DND-41 (cell line): ENCODE results near the gene PTPRE.
A peak's percentile ranks its signal among the peaks of the same experiment; 100 is the strongest.

ENCODE experiments used
- ATAC-seq: fragments of 200-7000 bp; cut with Tn5 transposase; 3 replicates; pipeline ENCODE4 v1.9.1; 2021; ENCODE audit warnings: low read depth; ENCODE audit not compliant: insufficient read depth
- DNase-seq: peaks from one replicate; pipeline ENCODE4 v3.0.0-alpha.2; 2020
- H2AFZ ChIP-seq: 2 replicates; pipeline ENCODE4 v1.6.0; 2012; ENCODE audit warnings: low read depth, low read length
- H3K27ac ChIP-seq: 2 replicates; pipeline ENCODE4 v1.5.1; 2012; ENCODE audit warnings: low read length, inconsistent platforms
- H3K27me3 ChIP-seq: fragments of 200-600 bp; sonication (generic); 2 replicates; pipeline ENCODE4 v1.6.0; 2012; ENCODE audit warnings: low read length, mild to moderate bottlenecking, inconsistent platforms; ENCODE audit not compliant: insufficient read depth, poor library complexity
- H3K36me3 ChIP-seq: 2 replicates; pipeline ENCODE4 v1.5.1; 2012; ENCODE audit warnings: low read length, inconsistent platforms; ENCODE audit not compliant: insufficient read depth
- H3K4me1 ChIP-seq: 2 replicates; pipeline ENCODE4 v1.5.1; 2012; ENCODE audit warnings: mild to moderate bottlenecking, low read length; ENCODE audit not compliant: insufficient read depth
- H3K4me2 ChIP-seq: 2 replicates; pipeline ENCODE4 v1.6.0; 2012; ENCODE audit warnings: mild to moderate bottlenecking, moderate library complexity, low read length, inconsistent platforms; ENCODE audit not compliant: insufficient read depth
- H3K4me3 ChIP-seq, 2 experiments: fragments of 200-600 bp in 1 of 2; shearing (Covaris generic) in 1 of 2; 2 replicates each; pipeline ENCODE4 v1.5.1; 2012 to 2016; ENCODE audit warnings: inconsistent platforms in 2 of 2, low read length in 2 of 2, mild to moderate bottlenecking in 2 of 2, low read depth in 1 of 2, moderate library complexity in 1 of 2
- H3K79me2 ChIP-seq: 2 replicates; pipeline ENCODE4 v1.6.0; 2012; ENCODE audit warnings: low read length, inconsistent platforms; ENCODE audit not compliant: insufficient read depth
- H3K9ac ChIP-seq: 2 replicates; pipeline ENCODE4 v1.6.0; 2012; ENCODE audit warnings: low read depth, mild to moderate bottlenecking, inconsistent platforms, low read length, moderate library complexity
- H3K9me3 ChIP-seq: 2 replicates; pipeline ENCODE4 v1.5.1; 2012; ENCODE audit warnings: low read length, moderate library complexity, mild to moderate bottlenecking, inconsistent platforms; ENCODE audit not compliant: insufficient read depth, severe bottlenecking
- H4K20me1 ChIP-seq: 2 replicates; pipeline ENCODE4 v1.6.0; 2012; ENCODE audit warnings: low read length; ENCODE audit not compliant: insufficient read depth
- EZH2 ChIP-seq: IDR thresholded peaks from 3 replicates; pipeline ENCODE4 v1.6.1; 2012; ENCODE audit warnings: borderline replicate concordance, low read depth, mild to moderate bottlenecking, moderate library complexity, low read length, inconsistent platforms; ENCODE audit not compliant: severe bottlenecking
- TF ChIP-seq, protein P1 (sequence below): IDR thresholded peaks from 2 replicates; pipeline ENCODE4 v1.5.1; 2012; ENCODE audit warnings: borderline replicate concordance, low read length, moderate library complexity, mild to moderate bottlenecking; ENCODE audit not compliant: poor library complexity, severe bottlenecking; ENCODE audit errors: extremely low read depth

PTPRE gene

DNA sequence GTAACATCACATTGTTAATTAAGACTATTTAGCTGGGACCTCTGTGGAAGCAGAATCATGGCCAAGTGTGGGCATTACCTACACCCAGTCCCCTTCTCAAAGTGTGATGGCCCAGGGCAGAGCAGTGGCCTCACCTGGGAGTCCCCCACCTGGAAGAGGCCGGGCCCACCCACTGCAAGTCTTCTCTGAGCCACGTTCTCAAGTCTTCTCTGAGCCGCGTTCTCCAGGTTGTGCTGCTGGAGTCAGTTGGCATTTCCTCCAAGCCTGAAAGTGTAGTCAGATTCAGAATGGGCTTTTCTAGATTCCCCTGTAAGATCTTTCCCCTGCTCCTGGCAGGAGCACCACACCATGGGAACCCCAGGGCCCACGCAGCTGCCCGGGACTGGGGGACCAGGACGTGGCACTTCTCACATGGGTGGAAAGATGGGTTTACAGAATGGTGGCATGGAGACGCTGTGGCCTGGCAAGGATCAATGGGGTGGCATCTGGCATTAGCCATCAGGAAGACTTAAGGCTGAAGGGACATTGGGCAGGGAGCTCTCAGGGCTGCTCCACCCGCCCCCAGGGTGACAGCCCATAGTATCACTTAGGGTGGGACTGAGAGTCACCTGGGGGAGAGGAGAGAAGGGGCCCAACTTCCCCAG lies 151.3 kb downstream of the PTPRE start:
- no peak for ATAC-seq
- Histone ChIP-seq H3K4me2 (no peak overlapping the region), H3K36me3 (peaks cover 55% of the 10 kb centered on the region), H3K4me3 (no peak overlapping the region), H3K4me1 (peaks cover 15% of the 10 kb centered on the region), H3K9ac (no peak overlapping the region), H3K27me3 (no peaks in the 10 kb centered on the region), H3K27ac (no peak overlapping the region), H4K20me1 (no peaks in the 10 kb centered on the region), H2AFZ (no peak overlapping the region), H3K9me3 (no peaks in the 10 kb centered on the region), H3K79me2 (no peaks in the 10 kb centered on the region)
- DNase-seq, result no peak
- TF ChIP-seq, protein P1, sequence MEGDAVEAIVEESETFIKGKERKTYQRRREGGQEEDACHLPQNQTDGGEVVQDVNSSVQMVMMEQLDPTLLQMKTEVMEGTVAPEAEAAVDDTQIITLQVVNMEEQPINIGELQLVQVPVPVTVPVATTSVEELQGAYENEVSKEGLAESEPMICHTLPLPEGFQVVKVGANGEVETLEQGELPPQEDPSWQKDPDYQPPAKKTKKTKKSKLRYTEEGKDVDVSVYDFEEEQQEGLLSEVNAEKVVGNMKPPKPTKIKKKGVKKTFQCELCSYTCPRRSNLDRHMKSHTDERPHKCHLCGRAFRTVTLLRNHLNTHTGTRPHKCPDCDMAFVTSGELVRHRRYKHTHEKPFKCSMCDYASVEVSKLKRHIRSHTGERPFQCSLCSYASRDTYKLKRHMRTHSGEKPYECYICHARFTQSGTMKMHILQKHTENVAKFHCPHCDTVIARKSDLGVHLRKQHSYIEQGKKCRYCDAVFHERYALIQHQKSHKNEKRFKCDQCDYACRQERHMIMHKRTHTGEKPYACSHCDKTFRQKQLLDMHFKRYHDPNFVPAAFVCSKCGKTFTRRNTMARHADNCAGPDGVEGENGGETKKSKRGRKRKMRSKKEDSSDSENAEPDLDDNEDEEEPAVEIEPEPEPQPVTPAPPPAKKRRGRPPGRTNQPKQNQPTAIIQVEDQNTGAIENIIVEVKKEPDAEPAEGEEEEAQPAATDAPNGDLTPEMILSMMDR, result no peak
- no peak for TF ChIP-seq EZH2

- Histone ChIP-seq H3K4me3 (no peak overlapping the region), H3K4me1 (peaks cover 20% of the 10 kb centered on the region), H3K36me3 (peaks cover 53% of the 10 kb centered on the region), H3K9me3 (no peaks in the 10 kb centered on the region), H4K20me1 (no peaks in the 10 kb centered on the region), H3K4me2 (no peak overlapping the region), H3K27ac (peak overlapping the region; percentile 9; the same call in 1 of the 2 replicates), H3K27me3 (no peaks in the 10 kb centered on the region), H3K9ac (no peak overlapping the region), H3K79me2 (no peaks in the 10 kb centered on the region), H2AFZ (no peak overlapping the region)
- DNase-seq, result no peak
- no peak for ATAC-seq
- no peak for TF ChIP-seq EZH2
- TF ChIP-seq, protein P1, result no peak
Observed at GRCh38 chr10:128058750-128059134, 151.8 kb downstream of the PTPRE start.

- H3K4me1 ChIP-seq, result peaks cover 27% of the 10 kb centered on the region
- no peak overlapping the region for H3K4me3 ChIP-seq
- H3K4me2 ChIP-seq, result no peak overlapping the region
- H3K9ac ChIP-seq, result no peak overlapping the region
- no peaks in the 10 kb centered on the region for H4K20me1 ChIP-seq
- peak overlapping the region; percentile 27 for H3K27ac ChIP-seq
- no peak for DNase-seq
- no peaks in the 10 kb centered on the region for H3K79me2 ChIP-seq
- no peaks in the 10 kb centered on the region for H3K9me3 ChIP-seq
- no peak overlapping the region for H2AFZ ChIP-seq
- peaks cover 53% of the 10 kb centered on the region for H3K36me3 ChIP-seq
- no peak for TF ChIP-seq EZH2
- TF ChIP-seq, protein P1, result no peak
- no peak for ATAC-seq
- H3K27me3 ChIP-seq, result no peaks in the 10 kb centered on the region
Observed at GRCh38 chr10:128059266-128059981, 152.5 kb downstream of the PTPRE start.
